AG04450 (cell line): ENCODE results near the gene KEL. TPM values are rescaled to one million over a fixed set of nuclear protein-coding genes. Genes with fewer than 3 reads are reported as not detected.

Source experiments
- CTCF ChIA-PET: fragments of 300-600, 350-600 bp; formaldehyde crosslinking; extraction: SDS; loops from one replicate; lab custom pipeline; 2022; ENCODE audit warnings: antibody characterized with exemption, inconsistent platforms; lab: Charles Lee
- POLR2A ChIA-PET: fragments of 350-600 bp; formaldehyde crosslinking; extraction: SDS; loops from one replicate; lab custom pipeline; 2021; ENCODE audit warnings: antibody characterized with exemption, inconsistent platforms; lab: Yijun Ruan, JAX
- DNase-seq: peaks from one replicate; pipeline ENCODE4 v3.0.0-alpha.2; 2011; ENCODE audit warnings: low read depth, low spot score
- H3K27ac ChIP-seq: one replicate; pipeline ENCODE4 v1.5.1; 2012; ENCODE audit warnings: low read depth, low read length, control low read depth
- H3K27me3 ChIP-seq: one replicate; pipeline ENCODE4 v1.6.0; 2012; ENCODE audit warnings: low read length; ENCODE audit not compliant: control insufficient read depth, insufficient read depth
- H3K4me3 ChIP-seq: 2 replicates; pipeline ENCODE4 v1.5.1; 2011; ENCODE audit warnings: mild to moderate bottlenecking, low read depth, low read length, control low read depth
- H3K9me3 ChIP-seq: 2 replicates; pipeline ENCODE4 v1.5.1; 2012; ENCODE audit warnings: low read length; ENCODE audit not compliant: control insufficient read depth, insufficient read depth
- polyA minus RNA-seq: library from RNA; depleted of rRNA, polyadenylated mRNA; stranded (reverse); fragments of >200 nt; gene quantifications from 2 replicates; pipeline ENCODE4 v1.2.3, GENCODE V29; 2011; rRNA and poly(A)+ RNA removed
- polyA plus RNA-seq: library from polyadenylated mRNA; depleted of rRNA; stranded (reverse); fragments of >200 nt; gene quantifications from 2 replicates; pipeline ENCODE4 v1.2.3, GENCODE V29; 2011; rRNA removed
- TF ChIP-seq, protein P1 (sequence below): IDR thresholded peaks from 2 replicates; pipeline ENCODE4 v1.5.1; 2011; ENCODE audit warnings: low read depth, low read length, control low read depth, inconsistent platforms

Gene KEL, protein sequence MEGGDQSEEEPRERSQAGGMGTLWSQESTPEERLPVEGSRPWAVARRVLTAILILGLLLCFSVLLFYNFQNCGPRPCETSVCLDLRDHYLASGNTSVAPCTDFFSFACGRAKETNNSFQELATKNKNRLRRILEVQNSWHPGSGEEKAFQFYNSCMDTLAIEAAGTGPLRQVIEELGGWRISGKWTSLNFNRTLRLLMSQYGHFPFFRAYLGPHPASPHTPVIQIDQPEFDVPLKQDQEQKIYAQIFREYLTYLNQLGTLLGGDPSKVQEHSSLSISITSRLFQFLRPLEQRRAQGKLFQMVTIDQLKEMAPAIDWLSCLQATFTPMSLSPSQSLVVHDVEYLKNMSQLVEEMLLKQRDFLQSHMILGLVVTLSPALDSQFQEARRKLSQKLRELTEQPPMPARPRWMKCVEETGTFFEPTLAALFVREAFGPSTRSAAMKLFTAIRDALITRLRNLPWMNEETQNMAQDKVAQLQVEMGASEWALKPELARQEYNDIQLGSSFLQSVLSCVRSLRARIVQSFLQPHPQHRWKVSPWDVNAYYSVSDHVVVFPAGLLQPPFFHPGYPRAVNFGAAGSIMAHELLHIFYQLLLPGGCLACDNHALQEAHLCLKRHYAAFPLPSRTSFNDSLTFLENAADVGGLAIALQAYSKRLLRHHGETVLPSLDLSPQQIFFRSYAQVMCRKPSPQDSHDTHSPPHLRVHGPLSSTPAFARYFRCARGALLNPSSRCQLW
- 0.06 and 0.09 TPM in 2 replicates for polyA plus RNA-seq
- not detected in 2 replicates for polyA minus RNA-seq

DNA sequence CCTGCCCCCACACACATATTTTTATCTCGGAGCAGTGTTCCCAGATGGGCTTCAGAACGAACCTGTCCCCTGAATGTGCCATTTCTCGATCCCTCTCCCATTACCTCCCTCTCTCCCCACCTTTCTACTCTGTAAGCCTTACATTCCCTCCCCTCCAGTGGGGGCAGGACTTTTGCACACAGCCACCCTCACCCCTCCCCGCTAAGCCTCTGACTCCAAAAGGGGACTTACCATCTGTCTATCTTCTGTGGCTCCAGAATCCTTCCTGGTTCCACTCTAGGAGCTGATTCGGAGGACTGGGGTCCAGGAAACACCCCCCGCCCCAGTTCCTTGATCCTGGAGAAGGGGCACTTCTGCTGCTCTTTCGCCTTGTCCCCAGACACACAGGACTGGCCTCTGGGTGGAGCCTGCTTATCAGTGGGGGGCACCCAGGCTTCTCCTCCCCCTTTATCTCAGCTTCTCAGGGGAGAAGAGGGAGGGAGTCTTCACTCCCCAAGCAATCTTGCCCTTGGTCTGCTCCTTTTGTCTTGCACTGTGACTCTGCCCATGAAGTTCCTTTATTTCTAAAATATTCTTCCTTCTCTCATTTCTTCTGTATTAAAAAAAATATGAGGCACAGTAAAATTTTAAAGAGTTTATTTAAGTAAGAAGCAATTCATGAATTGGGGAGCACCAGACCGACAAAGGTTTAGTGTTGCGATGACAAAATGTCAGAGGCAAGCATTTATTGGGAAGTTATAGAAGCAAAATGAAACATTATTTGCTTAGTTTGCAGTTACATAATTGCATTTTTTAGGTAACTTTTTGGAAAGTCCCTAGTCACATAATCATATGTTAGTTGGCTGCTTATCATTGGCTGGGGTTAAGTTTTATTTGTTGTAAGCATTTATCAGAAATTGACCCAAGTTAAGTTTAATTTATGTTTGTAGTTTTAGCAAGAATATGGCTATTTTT, at the start of gene KEL:
Gene KEL (minus strand): TSS at position 391 of the 954 bp plus-strand sequence. CDS start 157 bp downstream, at position 234.
- peaks cover 19% of the 10 kb centered on the region for H3K9me3 ChIP-seq
- H3K27me3 ChIP-seq: no peaks in the 10 kb centered on the region
- H3K27ac ChIP-seq: no peak within 1 kb of the TSS
- no peak for DNase-seq
- H3K4me3 ChIP-seq: no peak within 1 kb of the TSS
- TF ChIP-seq, protein P1, sequence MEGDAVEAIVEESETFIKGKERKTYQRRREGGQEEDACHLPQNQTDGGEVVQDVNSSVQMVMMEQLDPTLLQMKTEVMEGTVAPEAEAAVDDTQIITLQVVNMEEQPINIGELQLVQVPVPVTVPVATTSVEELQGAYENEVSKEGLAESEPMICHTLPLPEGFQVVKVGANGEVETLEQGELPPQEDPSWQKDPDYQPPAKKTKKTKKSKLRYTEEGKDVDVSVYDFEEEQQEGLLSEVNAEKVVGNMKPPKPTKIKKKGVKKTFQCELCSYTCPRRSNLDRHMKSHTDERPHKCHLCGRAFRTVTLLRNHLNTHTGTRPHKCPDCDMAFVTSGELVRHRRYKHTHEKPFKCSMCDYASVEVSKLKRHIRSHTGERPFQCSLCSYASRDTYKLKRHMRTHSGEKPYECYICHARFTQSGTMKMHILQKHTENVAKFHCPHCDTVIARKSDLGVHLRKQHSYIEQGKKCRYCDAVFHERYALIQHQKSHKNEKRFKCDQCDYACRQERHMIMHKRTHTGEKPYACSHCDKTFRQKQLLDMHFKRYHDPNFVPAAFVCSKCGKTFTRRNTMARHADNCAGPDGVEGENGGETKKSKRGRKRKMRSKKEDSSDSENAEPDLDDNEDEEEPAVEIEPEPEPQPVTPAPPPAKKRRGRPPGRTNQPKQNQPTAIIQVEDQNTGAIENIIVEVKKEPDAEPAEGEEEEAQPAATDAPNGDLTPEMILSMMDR: no peak
- ChIA-PET POLR2A (no interaction called here), CTCF (no interaction called here)

DNA sequence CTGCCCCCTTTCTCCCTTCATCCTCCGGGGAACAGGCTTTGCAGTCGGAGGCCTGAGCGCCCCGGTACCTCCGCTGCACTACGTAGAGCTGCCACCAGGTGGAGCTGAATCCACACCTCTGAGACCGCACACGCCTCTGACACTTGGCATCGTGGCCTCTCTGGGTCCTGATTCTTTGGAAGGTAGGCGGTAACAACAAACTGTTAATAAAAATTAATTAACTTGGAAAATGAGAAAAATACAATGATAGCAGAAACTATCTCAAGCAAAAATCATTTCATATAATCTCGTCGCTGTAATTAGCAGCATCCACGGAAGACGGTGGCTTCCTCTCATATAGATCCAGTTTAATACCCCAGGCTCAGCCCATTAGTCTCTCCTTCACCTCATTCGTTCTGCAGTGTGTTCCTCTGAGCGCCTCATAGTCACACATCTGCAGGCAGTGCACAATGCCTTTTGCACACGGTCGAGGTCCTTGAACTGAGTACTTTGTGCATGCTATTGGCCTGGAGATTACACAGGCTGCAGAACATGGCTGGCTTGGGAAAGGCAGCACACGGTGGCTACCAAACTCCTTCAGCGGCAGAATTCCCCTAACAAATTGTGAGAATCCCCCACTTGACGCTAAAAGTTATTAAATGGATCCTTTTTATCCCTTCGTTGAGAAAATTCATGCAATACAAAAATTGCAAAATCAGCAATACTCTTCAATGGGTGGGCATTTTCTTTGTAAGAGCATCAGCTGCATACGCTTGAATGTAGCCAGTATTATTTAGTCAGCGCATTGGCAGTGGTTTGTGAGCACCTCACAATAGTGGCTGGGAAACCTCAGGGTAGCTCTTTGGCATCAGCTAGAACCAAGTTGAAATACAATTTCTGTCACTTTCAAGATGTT, 46.1 kb upstream of the KEL start:
- peak; percentile 6 for DNase-seq
- H3K27me3 ChIP-seq: no peaks in the 10 kb centered on the region
- H3K4me3 ChIP-seq: no peak overlapping the region
- TF ChIP-seq, protein P1: peak; percentile 94
- CTCF ChIA-PET: interaction anchor here (0.7 to 12.7 kb wide), 9 partner anchors 9 to 232 kb away, joined by 4 to 406 read pairs (median 4); partner anchors contain the start of gene TAS2R40
- H3K9me3 ChIP-seq: no peaks in the 10 kb centered on the region
- no peak overlapping the region for H3K27ac ChIP-seq
- POLR2A ChIA-PET: interaction anchor here (0.7 kb wide), 1 partner anchor 207 kb away, joined by 3 read pairs; no protein-coding TSS in a partner anchor

DNA sequence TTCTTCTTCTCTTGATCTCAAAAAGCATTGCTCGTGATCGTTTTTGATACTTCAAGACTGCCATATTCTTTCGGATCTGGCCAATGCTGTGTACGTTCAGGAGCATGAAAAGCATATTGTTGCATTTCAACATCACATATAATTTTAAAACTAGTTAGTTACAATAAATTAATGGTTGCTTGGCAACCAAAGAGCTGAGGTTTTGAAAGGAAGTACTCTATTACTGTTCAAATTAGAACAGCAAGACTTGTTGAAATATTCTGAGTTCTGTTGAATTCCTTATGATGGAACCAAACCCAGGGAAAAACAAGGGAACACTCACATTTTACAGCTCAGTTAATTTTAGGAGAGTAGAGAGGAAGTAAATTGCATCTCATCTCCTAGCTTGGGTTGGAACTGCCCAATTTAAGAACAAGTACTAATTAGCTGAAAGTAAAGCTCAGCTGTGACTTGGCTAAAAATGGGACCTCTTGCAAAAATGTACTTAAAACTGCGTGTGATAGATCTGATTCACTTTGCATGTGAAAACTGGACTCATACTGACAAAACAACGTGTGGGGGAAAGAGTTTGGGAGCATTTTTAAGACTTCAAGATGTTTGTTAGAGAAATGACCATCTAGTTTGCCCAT, 43.6 kb upstream of the KEL start:
- ChIA-PET CTCF (interaction anchor here (0.6 to 12.7 kb wide), 10 partner anchors 10 to 235 kb away, joined by 3 to 406 read pairs (median 4); partner anchors contain the start of gene TAS2R40), POLR2A (no interaction called here)
- Histone ChIP-seq H3K27me3 (no peaks in the 10 kb centered on the region), H3K27ac (no peak overlapping the region), H3K4me3 (no peak overlapping the region), H3K9me3 (no peaks in the 10 kb centered on the region)
- no peak for DNase-seq
- TF ChIP-seq, protein P1: no peak
